GM23338 (cell line): ENCODE data around the gene SND1. TPM values are rescaled to one million over a fixed set of nuclear protein-coding genes. Genes with fewer than 3 reads are reported as not detected.

ENCODE experiments used
- ATAC-seq: fragments of 200-7000 bp; cut with Tn5 transposase; 3 replicates; pipeline ENCODE4 v1.9.1; 2020
- DNase-seq: peaks from one replicate; pipeline ENCODE4 v3.0.0-alpha.2; 2015; ENCODE audit warnings: low spot score
- H2AFZ ChIP-seq: fragments of 200-600 bp; sonication (generic); 2 replicates; pipeline ENCODE4 v1.8.0; 2016; ENCODE audit warnings: antibody characterized with exemption, mild to moderate bottlenecking, moderate library complexity
- H3F3A ChIP-seq: fragments of 200-600 bp; sonication (generic); replicated peaks from 2 replicates; pipeline ENCODE4 v1.8.0; 2017; ENCODE audit warnings: antibody characterized with exemption, mixed run types, low read depth
- H3K27ac ChIP-seq: fragments of 200-600 bp; sonication (generic); 2 replicates; pipeline ENCODE4 v1.6.1; 2016; ENCODE audit warnings: low read depth
- H3K27me3 ChIP-seq: fragments of 200-600 bp; sonication (generic); 2 replicates; pipeline ENCODE4 v1.8.0; 2016; ENCODE audit warnings: mild to moderate bottlenecking, mixed run types, moderate library complexity; ENCODE audit not compliant: insufficient read depth
- H3K36me3 ChIP-seq: fragments of 200-600 bp; sonication (generic); 2 replicates; pipeline ENCODE4 v1.8.0; 2016; ENCODE audit warnings: mild to moderate bottlenecking; ENCODE audit not compliant: insufficient read depth
- H3K4me1 ChIP-seq: fragments of 200-600 bp; sonication (generic); 2 replicates; pipeline ENCODE4 v1.8.0; 2016; ENCODE audit warnings: mild to moderate bottlenecking, moderate library complexity; ENCODE audit not compliant: insufficient read depth
- H3K4me2 ChIP-seq: fragments of 200-600 bp; sonication (generic); 2 replicates; pipeline ENCODE4 v1.7.1; 2017; ENCODE audit warnings: mixed run types
- H3K4me3 ChIP-seq: fragments of 200-600 bp; sonication (generic); 2 replicates; pipeline ENCODE4 v1.6.1; 2016; ENCODE audit warnings: mixed run types
- H3K79me2 ChIP-seq: fragments of 200-600 bp; sonication (generic); replicated peaks from 2 replicates; pipeline ENCODE4 v1.8.0; 2017; ENCODE audit warnings: mild to moderate bottlenecking; ENCODE audit not compliant: insufficient read depth
- H3K9me2 ChIP-seq: fragments of 200-600 bp; sonication (generic); 2 replicates; pipeline ENCODE4 v1.8.0; 2017; ENCODE audit not compliant: insufficient read depth
- H4K20me1 ChIP-seq: fragments of 200-600 bp; sonication (generic); replicated peaks from 2 replicates; pipeline ENCODE4 v1.8.0; 2017; ENCODE audit warnings: mild to moderate bottlenecking; ENCODE audit not compliant: insufficient read depth
- H3K27ac Mint-ChIP-seq: 2 replicates; pipeline ENCODE4 v1.8.0; 2020; ENCODE audit warnings: inconsistent platforms, mild to moderate bottlenecking, moderate library complexity, mixed read lengths
- H3K27me3 Mint-ChIP-seq: 3 replicates; pipeline ENCODE4 v1.8.0; 2022; ENCODE audit warnings: low read depth, mild to moderate bottlenecking, moderate library complexity, mixed read lengths, inconsistent platforms; ENCODE audit not compliant: insufficient read depth, poor library complexity
- H3K36me3 Mint-ChIP-seq: 3 replicates; pipeline ENCODE4 v1.8.0; 2021; ENCODE audit warnings: low read depth, mild to moderate bottlenecking, inconsistent platforms, moderate library complexity, mixed read lengths
- H3K4me1 Mint-ChIP-seq: 3 replicates; pipeline ENCODE4 v1.8.0; 2020; ENCODE audit warnings: mild to moderate bottlenecking, inconsistent platforms, mixed read lengths
- H3K4me3 Mint-ChIP-seq: 3 replicates; pipeline ENCODE4 v1.8.0; 2021; ENCODE audit warnings: moderate library complexity, mild to moderate bottlenecking, inconsistent platforms, mixed read lengths
- H3K9me3 Mint-ChIP-seq: 3 replicates; pipeline ENCODE4 v1.8.0; 2020; ENCODE audit warnings: moderate library complexity, mild to moderate bottlenecking, inconsistent platforms, mixed read lengths
- CREB1 ChIP-seq: fragments of 250-450 bp; sonication (Bioruptor Pico); IDR thresholded peaks from 2 replicates; pipeline ENCODE4 v1.5.0; 2020; ENCODE audit warnings: low read depth, mild to moderate bottlenecking, moderate library complexity
- EZH2 ChIP-seq: fragments of 200-600 bp; sonication (generic); IDR thresholded peaks from one replicate; pipeline ENCODE4 v1.8.0; 2017; ENCODE audit warnings: antibody characterized with exemption, mild to moderate bottlenecking, low read depth; ENCODE audit not compliant: unreplicated experiment
- EZH2phosphoT487 ChIP-seq: fragments of 200-600 bp; sonication (generic); IDR thresholded peaks from one replicate; pipeline ENCODE4 v1.8.1; 2018; ENCODE audit warnings: antibody characterized with exemption; ENCODE audit not compliant: unreplicated experiment
- JUNB ChIP-seq: IDR thresholded peaks from one replicate; pipeline ENCODE4 v1.6.1; 2016; ENCODE audit warnings: antibody characterized with exemption; ENCODE audit not compliant: unreplicated experiment
- NANOG ChIP-seq: IDR thresholded peaks from 2 replicates; pipeline ENCODE4 v1.6.1; 2016; ENCODE audit warnings: antibody characterized with exemption, borderline replicate concordance
- POLR2AphosphoS5 ChIP-seq: IDR thresholded peaks from 2 replicates; pipeline ENCODE4 v1.6.1; 2016; ENCODE audit warnings: antibody characterized with exemption, low read depth
- REST ChIP-seq: IDR thresholded peaks from one replicate; pipeline ENCODE4 v1.6.1; 2018; ENCODE audit warnings: antibody characterized with exemption; ENCODE audit not compliant: unreplicated experiment
- STAT1 ChIP-seq: IDR thresholded peaks from one replicate; pipeline ENCODE4 v1.6.1; 2016; ENCODE audit warnings: antibody characterized with exemption; ENCODE audit not compliant: unreplicated experiment
- ZNF114 ChIP-seq: fragments of 250-450 bp; sonication (Bioruptor Pico); IDR thresholded peaks from 2 replicates; pipeline ENCODE4 v1.5.0; 2020; ENCODE audit warnings: mild to moderate bottlenecking, moderate library complexity
- ZNF331 ChIP-seq: fragments of 250-450 bp; sonication (Bioruptor Pico); IDR thresholded peaks from 2 replicates; pipeline ENCODE4 v1.5.0; 2020; ENCODE audit warnings: low read depth, mild to moderate bottlenecking, moderate library complexity
- ZNF462 ChIP-seq: fragments of 250-450 bp; sonication (Bioruptor Pico); IDR thresholded peaks from 2 replicates; pipeline ENCODE4 v1.5.0; 2020; ENCODE audit warnings: mild to moderate bottlenecking, moderate library complexity
- polyA plus RNA-seq: library from polyadenylated mRNA; unstranded; fragments of >200 nt; fragmentation: Nextera tagmentation; extraction: Ambion mirVana; gene quantifications from 2 replicates; pipeline ENCODE4 v1.2.1, GENCODE V29; 2016
- total RNA-seq: library from RNA; depleted of rRNA; stranded (reverse); fragments of >200 nt; shearing (Covaris generic); gene quantifications from 2 replicates; pipeline ENCODE4 v1.2.3, GENCODE V29; 2014
- TF ChIP-seq, protein P1 (sequence below), 2 experiments: fragments of 200-600 bp in 1 of 2; sonication (generic) in 1 of 2; conservative IDR thresholded peaks; 2 replicates each; pipeline versions ENCODE4 v1.5.1 to v1.6.1; 2016 to 2017; ENCODE audit warnings: antibody characterized with exemption in 2 of 2, low read depth in 2 of 2, mild to moderate bottlenecking in 2 of 2, moderate library complexity in 1 of 2
- TF ChIP-seq, protein P2 (sequence below): IDR thresholded peaks from 2 replicates; pipeline ENCODE4 v1.6.1; 2016; ENCODE audit warnings: antibody characterized with exemption

The SND1 gene
- total and polyA plus RNA-seq, 2 experiments from 2014 or later = 107 to 254 TPM

GRCh38 chr7:127705461-127705959 lies 53.5 kb downstream of the SND1 start:
- H3K9me2 ChIP-seq = no peaks in the 10 kb centered on the region
- TF ChIP-seq ZNF114 (CRISPR knock-in tag) (no peak), STAT1 (no peak), EZH2 (no peak), ZNF462 (no peak), CREB1 (no peak), NANOG (no peak), JUNB (no peak), ZNF331 (CRISPR knock-in tag) (no peak), EZH2phosphoT487 (no peak), POLR2AphosphoS5 (no peak), REST (no peak)
- TF ChIP-seq, protein P1, sequence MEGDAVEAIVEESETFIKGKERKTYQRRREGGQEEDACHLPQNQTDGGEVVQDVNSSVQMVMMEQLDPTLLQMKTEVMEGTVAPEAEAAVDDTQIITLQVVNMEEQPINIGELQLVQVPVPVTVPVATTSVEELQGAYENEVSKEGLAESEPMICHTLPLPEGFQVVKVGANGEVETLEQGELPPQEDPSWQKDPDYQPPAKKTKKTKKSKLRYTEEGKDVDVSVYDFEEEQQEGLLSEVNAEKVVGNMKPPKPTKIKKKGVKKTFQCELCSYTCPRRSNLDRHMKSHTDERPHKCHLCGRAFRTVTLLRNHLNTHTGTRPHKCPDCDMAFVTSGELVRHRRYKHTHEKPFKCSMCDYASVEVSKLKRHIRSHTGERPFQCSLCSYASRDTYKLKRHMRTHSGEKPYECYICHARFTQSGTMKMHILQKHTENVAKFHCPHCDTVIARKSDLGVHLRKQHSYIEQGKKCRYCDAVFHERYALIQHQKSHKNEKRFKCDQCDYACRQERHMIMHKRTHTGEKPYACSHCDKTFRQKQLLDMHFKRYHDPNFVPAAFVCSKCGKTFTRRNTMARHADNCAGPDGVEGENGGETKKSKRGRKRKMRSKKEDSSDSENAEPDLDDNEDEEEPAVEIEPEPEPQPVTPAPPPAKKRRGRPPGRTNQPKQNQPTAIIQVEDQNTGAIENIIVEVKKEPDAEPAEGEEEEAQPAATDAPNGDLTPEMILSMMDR (conservative IDR thresholded peaks at IDR 0.05; ENCODE audit: low read depth in 2 of 2) = no peak
- TF ChIP-seq, protein P2, sequence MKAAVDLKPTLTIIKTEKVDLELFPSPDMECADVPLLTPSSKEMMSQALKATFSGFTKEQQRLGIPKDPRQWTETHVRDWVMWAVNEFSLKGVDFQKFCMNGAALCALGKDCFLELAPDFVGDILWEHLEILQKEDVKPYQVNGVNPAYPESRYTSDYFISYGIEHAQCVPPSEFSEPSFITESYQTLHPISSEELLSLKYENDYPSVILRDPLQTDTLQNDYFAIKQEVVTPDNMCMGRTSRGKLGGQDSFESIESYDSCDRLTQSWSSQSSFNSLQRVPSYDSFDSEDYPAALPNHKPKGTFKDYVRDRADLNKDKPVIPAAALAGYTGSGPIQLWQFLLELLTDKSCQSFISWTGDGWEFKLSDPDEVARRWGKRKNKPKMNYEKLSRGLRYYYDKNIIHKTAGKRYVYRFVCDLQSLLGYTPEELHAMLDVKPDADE = no peak
- 0 out of 2 replicates have a peak, but pooled peaks cover 8% of the 10 kb centered on the region for H3F3A ChIP-seq
- ATAC-seq (no peak), DNase-seq (no peak)
- H3K27ac Mint-ChIP-seq = no peak overlapping the region
- no peak overlapping the region for H3K27ac ChIP-seq
- H3K4me2 ChIP-seq = no peak overlapping the region
- H3K4me3 Mint-ChIP-seq = no peak overlapping the region
- H2AFZ ChIP-seq = no peak overlapping the region
- H3K9me3 Mint-ChIP-seq = no peaks in the 10 kb centered on the region
- 0 out of 3 replicates have a peak, but pooled peaks cover 4% of the 10 kb centered on the region for H3K4me1 Mint-ChIP-seq
- H3K27me3 ChIP-seq = no peaks in the 10 kb centered on the region
- H3K4me3 ChIP-seq = no peak overlapping the region
- H3K4me1 ChIP-seq = no peaks in the 10 kb centered on the region
- H3K36me3 Mint-ChIP-seq = peaks cover 85% of the 10 kb centered on the region
- peaks cover 51% of the 10 kb centered on the region for H3K36me3 ChIP-seq
- H3K27me3 Mint-ChIP-seq = no peaks in the 10 kb centered on the region
- peaks cover 49% of the 10 kb centered on the region for H3K79me2 ChIP-seq
- peaks cover 46% of the 10 kb centered on the region for H4K20me1 ChIP-seq
